ENCODE measurements around the gene USH1G.

The USH1G gene

GRCh38 chr17:74953134-74953687, 30.2 kb upstream of the USH1G start:
- no peak for DNase-seq

DNA sequence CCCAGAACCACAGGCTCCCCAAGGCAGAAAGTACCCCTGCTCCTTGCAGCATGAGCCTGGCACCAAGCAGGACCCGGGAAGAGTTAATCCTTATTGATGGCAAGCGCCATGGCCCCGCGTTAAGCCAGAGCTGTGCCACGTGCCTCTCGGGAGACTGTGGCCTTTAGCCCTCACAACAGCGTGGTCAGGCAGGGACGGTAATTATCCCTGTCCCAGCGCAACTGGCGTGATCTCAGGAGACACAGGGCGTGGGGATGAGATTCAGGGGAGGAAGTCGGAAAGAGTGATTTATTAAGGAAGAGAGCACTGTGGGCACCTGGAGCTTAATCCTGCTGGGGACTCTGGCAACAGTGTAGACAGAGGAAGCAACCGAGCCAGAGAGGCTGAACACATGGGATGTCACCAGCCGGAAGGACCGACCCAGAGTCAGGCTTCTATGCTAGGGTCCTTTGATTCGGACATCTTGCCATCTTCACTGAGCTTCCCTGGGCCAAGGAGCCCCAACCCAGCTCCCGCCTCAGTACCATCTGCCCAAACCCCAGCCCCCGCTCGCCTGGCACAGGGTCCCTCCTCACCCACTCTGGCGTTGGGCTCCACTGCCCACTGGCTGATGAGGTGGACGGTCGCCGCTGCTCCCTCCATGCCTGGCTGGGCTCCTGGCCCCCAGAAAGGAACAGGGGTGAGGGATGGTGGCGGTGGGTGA, 29.5 kb upstream of the USH1G start:
- DNase-seq, result no peak

- no peak for DNase-seq
Observed at GRCh38 chr17:74951680-74952421, 28.8 kb upstream of the USH1G start.

- DNase-seq, result no peak
Observed at GRCh38 chr17:74951065-74951464, 28.0 kb upstream of the USH1G start.

GRCh38 chr17:74950207-74950606, 27.2 kb upstream of the USH1G start:
- DNase-seq, result no peak

- no peak for DNase-seq
Observed at GRCh38 chr17:74949455-74950115, 26.5 kb upstream of the USH1G start.

DNA sequence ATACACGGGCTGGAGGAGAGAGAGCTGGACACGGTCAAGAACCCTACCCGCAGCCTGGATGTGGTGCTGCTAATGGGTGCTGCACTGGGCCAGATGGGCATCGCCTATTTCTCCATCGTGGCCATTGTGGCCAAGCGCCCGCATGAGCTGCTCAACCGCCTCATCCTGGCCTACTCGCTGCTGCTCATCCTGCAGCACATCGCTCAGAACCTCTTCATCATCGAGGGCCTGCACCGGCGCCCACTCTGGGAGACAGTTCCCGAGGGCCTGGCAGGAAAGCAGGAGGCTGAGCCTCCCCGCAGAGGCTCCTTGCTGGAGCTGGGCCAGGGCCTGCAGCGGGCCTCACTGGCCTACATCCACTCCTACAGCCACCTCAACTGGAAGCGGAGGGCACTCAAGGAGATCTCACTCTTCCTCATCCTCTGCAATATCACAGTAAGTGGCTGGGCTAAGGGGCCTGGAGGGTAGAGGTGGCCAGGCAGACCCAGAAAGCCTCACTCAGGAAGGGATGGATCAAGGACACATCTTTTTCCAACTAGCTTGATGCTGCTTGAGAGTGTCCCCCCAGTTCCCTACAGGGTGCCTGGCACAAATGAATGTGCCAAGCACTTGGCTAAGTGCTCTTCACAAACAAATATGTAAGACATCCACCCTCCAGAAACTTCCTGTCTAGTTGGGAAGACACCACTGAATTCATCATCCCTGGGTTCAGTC, 24.1 kb upstream of the USH1G start:
- no peak for DNase-seq

DNA sequence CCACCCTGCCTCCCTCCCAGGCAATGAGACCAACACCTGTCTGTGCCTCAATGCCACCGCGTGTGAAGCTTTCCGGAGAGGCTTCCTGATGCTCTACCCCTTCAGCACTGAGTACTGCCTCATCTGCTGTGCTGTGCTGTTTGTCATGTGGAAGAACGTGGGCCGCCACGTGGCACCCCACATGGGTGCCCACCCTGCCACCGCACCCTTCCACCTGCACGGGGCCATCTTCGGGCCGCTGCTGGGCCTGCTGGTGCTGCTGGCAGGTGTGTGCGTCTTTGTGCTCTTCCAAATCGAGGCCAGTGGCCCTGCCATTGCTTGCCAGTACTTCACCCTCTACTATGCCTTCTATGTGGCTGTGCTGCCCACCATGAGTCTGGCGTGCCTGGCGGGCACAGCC, 23.6 kb upstream of the USH1G start:
- DNase-seq, result no peak

- no peak for DNase-seq
Observed at GRCh38 chr17:74945543-74945942, 22.5 kb upstream of the USH1G start.

- DNase-seq, result no peak
Observed at GRCh38 chr17:74943808-74944522, 20.9 kb upstream of the USH1G start.

- no peak for DNase-seq
Observed at GRCh38 chr17:74941128-74941725, 18.2 kb upstream of the USH1G start.

GRCh38 chr17:74939534-74939933, 16.5 kb upstream of the USH1G start:
- DNase-seq, result no peak

DNA sequence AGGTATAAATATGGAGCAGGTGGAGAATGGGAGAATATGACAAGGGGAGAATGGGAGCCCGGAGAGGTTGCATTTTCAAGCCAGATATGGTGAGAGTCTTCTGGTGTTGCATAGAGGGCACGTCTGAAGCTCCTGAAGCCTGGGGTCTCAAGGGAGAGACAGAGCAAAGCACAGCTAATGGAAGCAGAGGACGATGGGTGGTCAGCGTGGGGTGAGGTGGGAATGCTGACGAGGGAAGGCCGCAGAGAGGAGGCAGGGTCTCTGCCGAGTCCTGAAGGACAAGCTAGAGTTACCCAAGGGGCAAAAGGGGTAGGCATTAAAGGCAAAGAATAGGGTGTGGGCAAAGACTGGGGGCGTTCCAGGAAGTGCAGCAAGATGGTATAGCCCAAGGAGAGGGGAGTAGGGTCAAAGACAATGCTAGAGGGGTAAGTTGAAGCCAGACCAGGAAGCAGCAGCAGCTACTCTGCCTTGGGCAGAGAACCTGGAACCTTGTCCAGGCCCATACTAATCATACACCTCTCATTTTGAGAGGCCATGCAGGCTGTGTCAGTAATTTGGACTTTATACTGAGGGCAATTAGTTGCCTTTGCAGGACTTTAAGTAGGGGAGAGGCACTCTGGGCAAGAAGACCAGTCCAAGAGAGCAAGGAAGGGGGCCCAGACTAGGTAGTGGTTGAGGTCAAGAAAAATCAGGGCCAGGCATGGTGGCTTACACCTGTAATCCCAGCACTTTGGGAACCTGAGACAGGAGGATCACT, 15.3 kb upstream of the USH1G start:
- no peak for DNase-seq

- no peak for DNase-seq
Observed at GRCh38 chr17:74937064-74938051, 14.3 kb upstream of the USH1G start.

DNA sequence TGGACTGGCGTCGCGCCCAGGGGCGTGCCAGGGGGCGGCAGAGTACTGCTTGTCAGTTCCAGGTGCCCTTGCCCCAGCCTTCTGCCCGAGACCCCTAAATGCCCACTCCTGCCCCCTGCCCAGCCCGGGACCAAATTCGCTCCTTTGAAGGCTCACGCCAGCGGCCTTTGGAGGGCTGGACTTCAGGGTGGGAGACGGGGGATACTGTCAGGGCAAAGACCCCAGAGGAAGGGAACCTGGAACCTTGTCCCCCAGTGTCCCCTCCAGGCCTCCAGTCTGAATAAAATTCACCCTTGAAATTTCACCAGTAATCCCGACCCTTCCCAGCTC, 13.4 kb upstream of the USH1G start:
- no peak for DNase-seq

- DNase-seq, result no peak
Observed at GRCh38 chr17:74935585-74936469, 12.8 kb upstream of the USH1G start, which contains the start of gene OTOP3. Gene OTOP3 (plus strand): TSS chr17:74935898. CDS start chr17:74935922, 24 bp downstream.

DNA sequence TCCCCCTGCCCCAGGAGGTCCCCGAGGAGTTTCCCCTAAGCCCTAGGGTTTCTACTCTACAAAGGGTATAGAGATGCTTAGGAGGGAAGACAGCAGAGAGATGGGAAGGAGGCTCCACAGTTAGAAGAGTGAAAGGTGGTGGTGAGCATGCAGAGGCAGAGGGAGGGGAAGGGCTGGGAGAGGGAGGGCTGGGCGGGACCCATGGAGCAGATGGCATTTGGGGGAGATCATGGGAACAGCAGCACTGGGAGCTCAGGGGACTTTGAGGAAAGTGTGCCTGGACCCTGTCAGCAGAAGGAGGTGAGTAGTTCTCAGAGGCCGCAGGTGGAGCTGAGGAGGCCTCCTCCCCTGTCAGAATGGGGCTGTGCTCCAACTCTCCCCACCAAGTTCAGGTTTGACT, 12.0 kb upstream of the USH1G start:
- DNase-seq, result no peak

- no peak for DNase-seq
Observed at GRCh38 chr17:74930535-74931036, 7.5 kb upstream of the USH1G start.

DNA sequence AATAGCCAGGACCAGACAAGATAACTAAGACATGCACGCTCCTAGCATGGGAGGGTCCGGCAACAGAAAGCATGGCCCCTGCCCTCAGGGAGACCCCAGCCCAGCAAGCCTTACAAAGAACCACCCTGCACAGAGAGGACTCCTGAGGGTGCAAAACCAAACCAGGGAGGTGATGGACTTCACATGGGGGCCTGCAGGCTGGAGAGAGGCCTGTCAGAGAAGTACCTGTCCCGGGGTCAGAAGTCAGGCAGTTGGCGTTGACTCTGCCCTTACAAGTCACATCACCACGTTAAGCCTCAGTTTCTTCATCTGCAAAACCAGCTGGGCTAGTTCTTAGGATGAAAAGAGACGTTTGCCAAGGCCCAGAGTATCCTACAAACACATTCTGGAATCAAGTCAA, 5.7 kb upstream of the USH1G start:
- no peak for DNase-seq
